Loucy (cell line): ENCODE results near the gene ZNF609.

ENCODE experiments used
- H2AFZ ChIP-seq: fragments of 200-600 bp; sonication (generic); 2 replicates; pipeline ENCODE4 v1.6.0; 2016; ENCODE audit warnings: antibody characterized with exemption, mild to moderate bottlenecking, low read length, moderate library complexity
- H3F3A ChIP-seq: fragments of 200-600 bp; 2 replicates; pipeline ENCODE4 v1.6.0; 2016; ENCODE audit warnings: antibody characterized with exemption, low read depth, mild to moderate bottlenecking
- H3K27me3 ChIP-seq: fragments of 200-600 bp; sonication (generic); 2 replicates; pipeline ENCODE4 v1.6.1; 2014; ENCODE audit warnings: low read length, mild to moderate bottlenecking; ENCODE audit not compliant: insufficient read depth, poor library complexity, severe bottlenecking
- H3K36me3 ChIP-seq: fragments of 200-600 bp; sonication (generic); 2 replicates; pipeline ENCODE4 v1.6.1; 2016; ENCODE audit warnings: low read length; ENCODE audit not compliant: insufficient read depth
- H3K4me1 ChIP-seq: fragments of 200-600 bp; sonication (generic); 2 replicates; pipeline ENCODE4 v1.5.1; 2014; ENCODE audit warnings: low read length, mild to moderate bottlenecking; ENCODE audit not compliant: insufficient read depth, poor library complexity, severe bottlenecking
- H3K4me2 ChIP-seq: fragments of 200-600 bp; sonication (generic); 2 replicates; pipeline ENCODE4 v1.6.0; 2014; ENCODE audit warnings: antibody characterized with exemption, low read length, low read depth, mild to moderate bottlenecking; ENCODE audit not compliant: poor library complexity, severe bottlenecking
- H3K4me3 ChIP-seq: fragments of 200-600 bp; sonication (generic); 2 replicates; pipeline ENCODE4 v1.5.1; 2014; ENCODE audit warnings: low read length, mild to moderate bottlenecking, mixed read lengths; ENCODE audit not compliant: poor library complexity, severe bottlenecking
- H3K79me2 ChIP-seq: fragments of 200-600 bp; sonication (generic); 2 replicates; pipeline ENCODE4 v1.6.1; 2014; ENCODE audit warnings: low read length; ENCODE audit not compliant: insufficient read depth
- H3K9ac ChIP-seq: fragments of 200-600 bp; sonication (generic); 2 replicates; pipeline ENCODE4 v1.6.0; 2014; ENCODE audit warnings: mild to moderate bottlenecking, low read depth, low read length, moderate library complexity; ENCODE audit not compliant: poor library complexity, severe bottlenecking
- H3K9me2 ChIP-seq: fragments of 200-600 bp; sonication (generic); replicated peaks from 2 replicates; pipeline ENCODE4 v1.6.1; 2016; ENCODE audit warnings: low read depth, low read length, mixed read lengths
- H3K9me3 ChIP-seq: fragments of 200-600 bp; sonication (generic); 2 replicates; pipeline ENCODE4 v1.6.1; 2014; ENCODE audit warnings: mild to moderate bottlenecking, antibody characterized with exemption, low read length, low read depth; ENCODE audit not compliant: insufficient read depth
- H4K20me1 ChIP-seq: fragments of 200-600 bp; sonication (generic); 2 replicates; pipeline ENCODE4 v1.6.0; 2014; ENCODE audit warnings: antibody characterized with exemption, low read length, mild to moderate bottlenecking; ENCODE audit not compliant: insufficient read depth, poor library complexity, severe bottlenecking
- CTCF ChIP-seq: fragments of 200-600 bp; sonication (generic); conservative IDR thresholded peaks from 2 replicates; pipeline ENCODE4 v1.5.1; 2014; ENCODE audit warnings: mild to moderate bottlenecking, antibody characterized with exemption, low read length
- EZH2phosphoT487 ChIP-seq: fragments of 200-600 bp; IDR thresholded peaks from 2 replicates; pipeline ENCODE4 v1.6.1; 2018; ENCODE audit warnings: antibody characterized with exemption, mild to moderate bottlenecking, moderate library complexity, borderline replicate concordance

Gene ZNF609

GRCh38 chr15:64536244-64536836 is 76.0 kb downstream of the ZNF609 start:
- H2AFZ ChIP-seq = no peak overlapping the region
- peaks cover 89% of the 10 kb centered on the region for H3K79me2 ChIP-seq
- H3K9me2 ChIP-seq = no peaks in the 10 kb centered on the region
- peaks cover 30% of the 10 kb centered on the region for H3K4me1 ChIP-seq
- TF ChIP-seq CTCF (no peak), EZH2phosphoT487 (no peak)
- peaks cover 32% of the 10 kb centered on the region for H4K20me1 ChIP-seq
- no peak overlapping the region for H3K4me3 ChIP-seq
- H3K4me2 ChIP-seq = peak overlapping the region; percentile 41
- H3F3A ChIP-seq = 0 out of 2 replicates have a peak, but pooled peaks cover 8% of the 10 kb centered on the region
- H3K36me3 ChIP-seq = no peaks in the 10 kb centered on the region
- H3K9ac ChIP-seq = no peak overlapping the region
- H3K9me3 ChIP-seq = no peaks in the 10 kb centered on the region
- no peaks in the 10 kb centered on the region for H3K27me3 ChIP-seq

DNA sequence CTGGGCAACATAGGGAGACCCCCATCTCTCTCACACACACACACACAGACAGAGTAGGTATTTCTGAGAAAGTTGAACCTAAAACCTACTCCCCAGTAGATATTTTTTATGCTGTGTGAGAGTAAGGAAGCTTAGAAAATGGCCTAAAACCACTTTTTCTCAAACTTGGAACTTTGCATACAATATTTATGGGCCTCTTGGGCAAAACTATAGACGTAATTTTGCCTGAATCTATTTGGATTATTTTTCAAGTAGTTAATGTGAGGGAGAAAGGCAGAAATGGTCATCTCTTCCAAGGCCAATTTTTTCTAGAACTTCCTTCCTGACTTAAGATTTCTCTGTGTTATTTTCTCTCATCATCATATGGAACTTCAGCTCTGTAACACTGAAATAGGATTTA is 81.7 kb downstream of the ZNF609 start:
- Histone ChIP-seq H3F3A (no peaks in the 10 kb centered on the region), H3K9me2 (no peaks in the 10 kb centered on the region), H3K36me3 (no peaks in the 10 kb centered on the region), H3K79me2 (peaks cover 85% of the 10 kb centered on the region), H3K4me2 (no peak overlapping the region), H3K9me3 (no peaks in the 10 kb centered on the region), H3K4me3 (no peak overlapping the region), H3K27me3 (no peaks in the 10 kb centered on the region), H3K9ac (no peak overlapping the region), H4K20me1 (peaks cover 10% of the 10 kb centered on the region), H3K4me1 (no peaks in the 10 kb centered on the region), H2AFZ (no peak overlapping the region)
- TF ChIP-seq EZH2phosphoT487 (no peak), CTCF (no peak)

DNA sequence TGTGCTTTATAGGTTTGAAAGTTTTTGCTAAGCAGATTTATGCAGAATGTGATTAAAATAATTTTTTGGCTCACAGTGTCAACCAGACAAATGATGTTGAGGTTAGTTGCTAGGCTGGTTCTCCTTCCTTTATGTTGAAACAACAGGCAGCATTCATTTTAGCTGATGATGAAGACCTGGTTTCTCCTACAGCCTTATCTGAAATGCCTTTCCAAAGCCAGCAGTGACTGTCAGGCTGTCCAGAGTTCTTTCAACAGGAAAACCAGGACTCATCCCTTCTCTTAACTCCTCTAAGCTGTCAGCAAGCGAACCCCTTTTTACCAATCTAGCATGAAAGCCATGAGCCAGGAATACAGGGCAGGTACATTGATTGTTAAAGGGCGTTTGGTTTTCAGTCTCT is 84.1 kb downstream of the ZNF609 start:
- H3K9ac ChIP-seq = no peak overlapping the region
- H3K4me3 ChIP-seq = no peak overlapping the region
- no peak overlapping the region for H2AFZ ChIP-seq
- H3K27me3 ChIP-seq = no peaks in the 10 kb centered on the region
- no peaks in the 10 kb centered on the region for H3K9me2 ChIP-seq
- peaks cover 89% of the 10 kb centered on the region for H3K79me2 ChIP-seq
- H3F3A ChIP-seq = no peaks in the 10 kb centered on the region
- TF ChIP-seq CTCF (no peak), EZH2phosphoT487 (no peak)
- H3K4me2 ChIP-seq = no peak overlapping the region
- no peaks in the 10 kb centered on the region for H3K4me1 ChIP-seq
- no peaks in the 10 kb centered on the region for H3K9me3 ChIP-seq
- H4K20me1 ChIP-seq = peaks cover 16% of the 10 kb centered on the region
- no peaks in the 10 kb centered on the region for H3K36me3 ChIP-seq
